Psoas muscle (tissue), 8 donors: ENCODE data around the gene SOX18. TPM values are rescaled to one million over a fixed set of nuclear protein-coding genes. Genes with fewer than 3 reads are reported as not detected.

Experiments
- ATAC-seq, 4 donors: fragments of 200-7000 bp; cut with Tn5 transposase; one replicate each; pipeline ENCODE4 v1.9.1; 2020; ENCODE audit warnings: moderate library complexity in 3 of 4, mild to moderate bottlenecking in 2 of 4
- DNase-seq, 2 donors: peaks; one replicate each; pipeline ENCODE4 v3.0.0-alpha.2; 2020
- H3K27ac ChIP-seq: fragments of 200-600 bp; one replicate; pipeline ENCODE4 v1.8.0; 2022
- H3K27me3 ChIP-seq, 3 donors: fragments of 200-600 bp in 1 of 3; one replicate each; pipeline versions ENCODE4 v1.6.1 to v1.8.0; 2013 to 2022; ENCODE audit warnings: low read length in 2 of 3, mild to moderate bottlenecking in 2 of 3, moderate library complexity in 1 of 3; ENCODE audit not compliant: insufficient read depth in 3 of 3
- H3K36me3 ChIP-seq, 2 donors: fragments of 200-600 bp in 1 of 2; one replicate each; pipeline versions ENCODE4 v1.6.1 to v1.8.0; 2013 to 2022; ENCODE audit warnings: low read depth in 1 of 2, mild to moderate bottlenecking in 1 of 2, moderate library complexity in 1 of 2; ENCODE audit not compliant: insufficient read depth in 1 of 2
- H3K4me1 ChIP-seq: fragments of 200-600 bp; one replicate; pipeline ENCODE4 v1.8.0; 2022
- H3K4me3 ChIP-seq: fragments of 200-600 bp; one replicate; pipeline ENCODE4 v1.8.0; 2022; ENCODE audit warnings: mild to moderate bottlenecking
- H3K9me3 ChIP-seq: fragments of 200-600 bp; one replicate; pipeline ENCODE4 v1.8.0; 2022
- WGBS, 3 donors: extraction: QIAGEN DNeasy Blood & Tissue Kit; methylation state at CpG; one replicate each; pipeline versions ENCODE4 v1.1.6 to v1.1.7; 2013; 5-methylcytosine and 5-hydroxymethylcytosine counted together
- intact Hi-C, 2 donors: fragments of 100-400 bp; cut with DNase I; formaldehyde crosslinking; loops; one replicate each; pipeline versions ENCODE4 v1.11.0 to v1.14.2; 2022
- polyA plus RNA-seq, 3 donors: library from polyadenylated mRNA; stranded (reverse); fragments of 200-250 nt; gene quantifications; one replicate each; pipeline ENCODE4 v1.2.3, GENCODE V29; 2013
- total RNA-seq, 4 donors: library from RNA; stranded (reverse); fragmentation: NEBNext Ultra II Directional in 2 of 4; extraction: Animal tissue kit (Norgen Biotek cat#: 25700) in 2 of 4; gene quantifications; one replicate each; pipeline versions ENCODE4 v1.2.1 to v1.2.4, GENCODE V29; 2021 to 2023
- TF ChIP-seq, protein P1 (sequence below): fragments of 200-600 bp; IDR thresholded peaks from one replicate; pipeline ENCODE4 v1.8.0; 2022; ENCODE audit warnings: antibody characterized with exemption
- donor health status: healthy with polysubstance abuse.
- donor health status: DM: no; HTN: no; CAD: no; lungs with moderate emphysema.
- donor health status: Bipolar disorder and iron deficiency.
- donor health status: healthy.
- donor health status: DM: yes; HTN: yes; CAD: no.
- donor health status: DM: no; HTN: no; CAD: no.
- donor health status: DM: no; HTN: no; CAD: no.
- donor health status: DM: yes; HTN: yes; CAD: no.

The SOX18 gene
- total and polyA plus RNA-seq, 7 donors: 4.2 to 50.8 (median 15.4) TPM

DNA sequence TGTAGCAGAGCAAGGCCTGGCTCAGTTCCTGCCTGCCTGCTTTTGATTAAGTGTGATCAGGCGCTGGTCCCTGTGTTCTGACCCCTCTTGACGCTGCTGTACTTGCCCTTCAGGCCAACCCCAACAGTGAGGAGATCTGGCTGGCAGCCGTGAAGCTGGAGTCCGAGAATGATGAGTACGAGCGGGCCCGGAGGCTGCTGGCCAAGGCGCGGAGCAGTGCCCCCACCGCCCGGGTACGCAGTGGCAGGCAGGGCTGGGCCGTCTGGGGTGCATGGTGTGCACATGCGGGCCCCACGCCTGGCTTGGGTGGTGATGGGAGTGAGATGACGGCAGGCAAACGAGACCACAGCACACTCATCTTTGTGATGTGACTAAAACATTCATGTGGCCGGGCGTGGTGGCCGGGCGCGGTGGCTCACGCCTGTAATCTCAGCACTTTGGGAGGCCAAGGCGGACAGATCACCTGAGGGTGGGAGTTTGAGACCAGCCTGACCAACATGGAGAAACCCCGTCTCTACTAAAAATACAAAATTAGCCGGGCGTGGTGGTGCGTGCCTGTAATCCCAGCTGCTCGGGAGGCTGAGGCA, 23.5 kb downstream of the SOX18 start:
- DNase-seq (no peak), ATAC-seq (no peak)
- H3K27ac ChIP-seq: no peak overlapping the region
- WGBS, 3 donors: 94 to 97% (median 95%) methylated on average over 23 to 29 of the region's 29 CpGs
- H3K9me3 ChIP-seq: no peaks in the 10 kb centered on the region
- peaks cover 0 to 95% of the 10 kb centered on the region in 2 donors for H3K36me3 ChIP-seq
- TF ChIP-seq, protein P1, sequence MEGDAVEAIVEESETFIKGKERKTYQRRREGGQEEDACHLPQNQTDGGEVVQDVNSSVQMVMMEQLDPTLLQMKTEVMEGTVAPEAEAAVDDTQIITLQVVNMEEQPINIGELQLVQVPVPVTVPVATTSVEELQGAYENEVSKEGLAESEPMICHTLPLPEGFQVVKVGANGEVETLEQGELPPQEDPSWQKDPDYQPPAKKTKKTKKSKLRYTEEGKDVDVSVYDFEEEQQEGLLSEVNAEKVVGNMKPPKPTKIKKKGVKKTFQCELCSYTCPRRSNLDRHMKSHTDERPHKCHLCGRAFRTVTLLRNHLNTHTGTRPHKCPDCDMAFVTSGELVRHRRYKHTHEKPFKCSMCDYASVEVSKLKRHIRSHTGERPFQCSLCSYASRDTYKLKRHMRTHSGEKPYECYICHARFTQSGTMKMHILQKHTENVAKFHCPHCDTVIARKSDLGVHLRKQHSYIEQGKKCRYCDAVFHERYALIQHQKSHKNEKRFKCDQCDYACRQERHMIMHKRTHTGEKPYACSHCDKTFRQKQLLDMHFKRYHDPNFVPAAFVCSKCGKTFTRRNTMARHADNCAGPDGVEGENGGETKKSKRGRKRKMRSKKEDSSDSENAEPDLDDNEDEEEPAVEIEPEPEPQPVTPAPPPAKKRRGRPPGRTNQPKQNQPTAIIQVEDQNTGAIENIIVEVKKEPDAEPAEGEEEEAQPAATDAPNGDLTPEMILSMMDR: no peak
- H3K4me3 ChIP-seq: no peak overlapping the region
- no peaks in the 10 kb centered on the region for H3K27me3 ChIP-seq
- no peaks in the 10 kb centered on the region for H3K4me1 ChIP-seq
- intact Hi-C loops: no loop called here

- H3K27me3 ChIP-seq: no peaks in the 10 kb centered on the region
- H3K9me3 ChIP-seq: no peaks in the 10 kb centered on the region
- TF ChIP-seq, protein P1: no peak
- ATAC-seq: no peak
- no peak overlapping the region for H3K27ac ChIP-seq
- intact Hi-C loops: no loop called here
- H3K4me3 ChIP-seq: no peak overlapping the region
- no peak for DNase-seq
- H3K36me3 ChIP-seq: peaks cover 0 to 92% of the 10 kb centered on the region in 2 donors
- no peaks in the 10 kb centered on the region for H3K4me1 ChIP-seq
- WGBS, 3 donors: 95 to 98% (median 95%) methylated on average over 18 of the region's 18 CpGs
Observed at GRCh38 chr20:64025101-64025825, 24.2 kb downstream of the SOX18 start.

DNA sequence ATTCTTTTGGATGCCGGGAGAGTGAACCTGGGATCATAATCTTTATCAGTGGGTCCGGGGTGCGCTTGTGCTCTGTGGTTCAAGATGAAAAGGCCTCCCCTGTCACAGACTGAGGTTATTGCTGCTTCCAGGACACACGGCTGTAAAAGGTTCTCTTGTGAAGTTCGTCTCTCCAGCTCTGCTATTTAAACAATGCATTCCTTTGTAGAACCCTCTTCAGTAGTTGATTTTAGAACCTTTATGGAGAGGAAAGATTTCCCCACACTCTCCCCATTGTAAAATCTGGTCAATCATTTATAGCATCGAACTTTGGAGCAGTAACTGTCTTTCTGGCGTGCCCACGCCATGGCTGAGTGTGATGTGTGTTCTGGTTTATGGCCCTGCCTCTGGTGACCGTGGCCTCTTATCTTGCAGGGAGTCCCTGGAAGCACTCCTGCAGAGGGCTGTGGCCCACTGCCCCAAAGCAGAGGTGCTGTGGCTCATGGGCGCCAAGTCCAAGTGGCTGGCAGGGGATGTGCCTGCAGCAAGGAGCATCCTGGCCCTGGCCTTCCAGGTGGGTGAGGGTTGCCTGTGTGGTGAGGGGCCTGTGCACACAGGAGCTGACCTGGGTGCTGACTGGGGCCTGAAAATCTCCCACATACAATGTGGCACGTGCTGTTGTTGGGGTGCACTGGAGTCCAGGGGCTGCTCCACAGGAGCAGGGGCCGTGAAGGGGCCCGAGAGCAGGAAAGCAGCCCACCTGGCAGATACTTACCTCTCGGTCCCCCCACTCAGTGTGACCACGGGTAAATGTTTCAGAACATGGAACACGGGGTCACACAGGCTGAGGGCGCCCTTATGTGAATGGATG, 25.1 kb downstream of the SOX18 start:
- Histone ChIP-seq H3K27ac (no peak overlapping the region), H3K4me3 (no peak overlapping the region), H3K9me3 (no peaks in the 10 kb centered on the region), H3K36me3 (peaks cover 0 to 92% of the 10 kb centered on the region in 2 donors), H3K27me3 (no peaks in the 10 kb centered on the region), H3K4me1 (no peaks in the 10 kb centered on the region)
- TF ChIP-seq, protein P1: no peak
- WGBS, 3 donors: 92 to 95% (median 93%) methylated on average over 17 of the region's 17 CpGs
- no peak for ATAC-seq
- intact Hi-C loops: no loop called here
- DNase-seq: no peak

GRCh38 chr20:64023361-64024140, 25.9 kb downstream of the SOX18 start:
- no peaks in the 10 kb centered on the region for H3K4me1 ChIP-seq
- intact Hi-C loops: no loop called here
- H3K9me3 ChIP-seq: no peaks in the 10 kb centered on the region
- H3K27me3 ChIP-seq: no peaks in the 10 kb centered on the region
- peaks cover 0 to 92% of the 10 kb centered on the region in 2 donors for H3K36me3 ChIP-seq
- 88 to 92% (median 90%) methylated on average over 15 of the region's 15 CpGs for WGBS, 3 donors
- TF ChIP-seq, protein P1: no peak
- no peak overlapping the region for H3K27ac ChIP-seq
- no peak overlapping the region for H3K4me3 ChIP-seq
- DNase-seq (no peak), ATAC-seq (no peak)
